ENCODE measurements around the gene LANCL2. TPM values are rescaled to one million over a fixed set of nuclear protein-coding genes. Genes with fewer than 3 reads are reported as not detected.

The LANCL2 gene
- total and polyA plus RNA-seq, 4 donors: 4.6 to 8.8 (median 7.1) TPM

DNA sequence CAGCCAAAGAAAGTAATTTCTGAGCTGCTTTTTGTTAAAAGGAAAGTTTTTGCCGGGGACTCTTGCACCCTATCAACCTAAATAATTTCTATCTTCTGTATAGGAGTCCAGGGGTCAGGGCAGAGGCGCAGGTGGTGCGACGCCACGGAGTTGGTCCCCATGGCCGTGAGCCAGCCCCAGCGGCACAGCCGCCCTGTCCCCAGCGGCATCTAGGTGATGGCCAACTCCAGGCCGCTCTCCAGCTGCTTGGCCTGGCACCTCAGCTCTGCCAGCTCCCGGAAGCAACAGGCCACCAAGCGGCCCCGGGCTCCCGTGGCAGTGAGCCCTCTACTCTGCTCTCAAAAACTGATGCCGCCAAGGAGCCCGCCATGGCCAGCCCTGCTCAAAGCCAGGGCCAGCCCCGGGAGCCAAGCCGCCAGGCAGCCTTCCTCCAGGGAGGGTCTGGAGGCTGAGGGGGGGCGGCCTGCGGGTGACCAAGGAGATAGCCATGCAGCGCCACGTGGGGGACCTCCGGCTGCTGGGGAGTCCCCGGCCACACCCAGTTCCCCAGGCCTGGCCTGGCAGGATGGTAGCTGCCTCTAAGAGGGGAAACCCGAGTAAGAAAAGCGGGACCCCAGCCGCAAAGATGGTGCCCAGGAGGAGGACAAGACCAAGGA is 22.8 kb upstream of the LANCL2 start:
- ATAC-seq (ENCODE audit: low FRiP score): no peak

DNA sequence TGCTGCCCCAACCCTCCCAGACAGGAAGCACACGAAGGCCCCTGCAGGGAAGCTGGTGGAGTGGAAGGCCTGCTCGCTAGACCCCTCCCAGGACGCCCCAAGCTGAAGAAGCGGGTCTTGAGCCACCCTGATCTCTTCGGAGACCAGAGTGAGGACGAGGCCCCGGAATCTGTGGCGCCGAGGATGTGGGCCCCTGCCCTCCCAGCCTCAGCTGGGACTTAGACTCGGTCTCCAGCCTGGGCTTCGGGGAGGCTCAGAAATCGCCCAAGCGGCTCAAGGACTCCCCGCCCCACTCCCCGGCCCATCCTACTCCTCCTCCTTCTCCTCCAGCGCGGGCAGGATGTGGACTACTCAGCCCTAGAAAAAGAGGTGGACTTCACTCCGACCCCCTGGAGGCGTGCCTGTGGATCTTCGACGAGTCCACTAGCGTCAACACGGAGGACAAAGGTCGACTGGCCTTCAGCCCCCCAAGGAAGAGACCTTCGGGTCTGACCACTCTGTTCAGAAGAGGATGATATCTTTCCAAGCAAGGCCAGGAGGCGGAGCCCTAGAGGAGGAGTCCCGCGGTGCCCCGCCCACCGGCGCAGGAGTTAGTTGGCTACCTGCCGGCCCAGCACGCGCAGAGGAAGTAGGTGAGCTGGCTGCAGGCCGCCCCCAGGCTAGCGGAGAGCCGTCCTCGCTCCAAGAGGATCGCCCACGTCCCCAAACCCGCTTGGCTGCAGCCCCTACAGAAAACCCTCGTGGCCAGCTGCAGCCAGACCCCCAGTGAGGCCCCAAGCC is 21.9 kb upstream of the LANCL2 start:
- Histone ChIP-seq H3K4me3 (ENCODE audit: low read length in 2 of 2) (no peak overlapping the region), H3K9me3 (ENCODE audit: control insufficient read depth, low read length) (no peaks in the 10 kb centered on the region), H3K4me1 (ENCODE audit: control insufficient read depth in 1 of 2, insufficient read depth in 2 of 2, low read length in 2 of 2) (no peaks in the 10 kb centered on the region), H3K27ac (ENCODE audit: low read depth in 1 of 2, low read length in 2 of 2) (no peak overlapping the region), H3K27me3 (ENCODE audit: control insufficient read depth in 1 of 2, insufficient read depth in 2 of 2, low read length in 1 of 2) (no peaks in the 10 kb centered on the region), H3K36me3 (ENCODE audit: control insufficient read depth in 1 of 2, insufficient read depth in 2 of 2, low read length in 1 of 2) (no peaks in the 10 kb centered on the region)
- ATAC-seq (ENCODE audit: low FRiP score) (no peak), DNase-seq (no peak)
- intact Hi-C loops (cut with DNase I): no loop called here
- 92% methylated on average over 37 to 42 of the region's 42 CpGs for WGBS, 2 donors

More for the DNA sequence above, 22.8 kb upstream of the LANCL2 start:
- intact Hi-C loops (cut with DNase I): no loop called here
- no peaks in the 10 kb centered on the region for H3K27me3 ChIP-seq (ENCODE audit: control insufficient read depth in 1 of 2, insufficient read depth in 2 of 2, low read length in 1 of 2)
- no peak for DNase-seq
- H3K36me3 ChIP-seq (ENCODE audit: control insufficient read depth in 1 of 2, insufficient read depth in 2 of 2, low read length in 1 of 2): no peaks in the 10 kb centered on the region
- WGBS, 2 donors: 93 to 99% methylated on average over 24 to 27 of the region's 27 CpGs
- H3K27ac ChIP-seq (ENCODE audit: low read depth in 1 of 2, low read length in 2 of 2): no peak overlapping the region
- no peaks in the 10 kb centered on the region for H3K4me1 ChIP-seq (ENCODE audit: control insufficient read depth in 1 of 2, insufficient read depth in 2 of 2, low read length in 2 of 2)
- H3K9me3 ChIP-seq (ENCODE audit: control insufficient read depth, low read length): peaks cover 2% of the 10 kb centered on the region
- no peak overlapping the region for H3K4me3 ChIP-seq (ENCODE audit: low read length in 2 of 2)

DNA sequence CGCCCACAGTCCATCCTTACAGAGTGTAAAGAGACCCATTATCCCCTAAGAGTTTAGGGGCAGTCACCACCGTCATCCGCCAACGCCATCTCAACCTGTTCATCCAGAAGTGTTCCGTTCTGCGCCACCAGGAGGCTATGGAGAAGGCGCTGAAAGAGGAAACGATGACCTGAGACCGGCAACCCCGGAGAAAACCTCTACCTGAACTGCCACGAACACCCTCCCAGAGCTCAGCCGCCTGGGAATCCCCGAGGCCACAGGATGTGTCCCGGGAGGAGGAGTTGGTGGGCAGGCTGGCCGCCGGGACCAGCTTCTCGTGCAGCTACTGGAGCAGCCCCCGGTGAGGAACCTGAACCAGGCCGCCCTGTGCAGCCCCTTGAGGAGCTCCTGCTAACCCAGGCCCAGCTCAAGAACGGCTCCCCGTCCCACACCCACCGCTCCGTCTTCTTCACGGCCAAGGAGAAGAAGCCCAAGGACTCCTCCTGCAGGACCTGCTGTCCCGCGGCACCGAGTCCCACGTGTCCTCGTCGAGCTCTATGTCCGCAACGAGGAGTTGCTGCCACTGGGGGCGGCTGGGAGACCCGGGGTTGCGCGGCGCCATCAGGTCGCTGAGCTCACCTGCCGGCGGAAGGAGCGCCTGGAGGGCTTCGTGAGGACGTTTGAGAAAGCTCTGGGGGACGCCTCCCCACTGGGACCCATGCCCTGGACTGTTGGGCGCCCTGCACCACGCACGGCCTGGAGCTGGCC is 21.1 kb upstream of the LANCL2 start:
- WGBS, 2 donors: 91% methylated on average over 47 of the region's 47 CpGs
- H3K4me3 ChIP-seq (ENCODE audit: low read length in 2 of 2): no peak overlapping the region
- H3K4me1 ChIP-seq (ENCODE audit: control insufficient read depth in 1 of 2, insufficient read depth in 2 of 2, low read length in 2 of 2): no peaks in the 10 kb centered on the region
- H3K27me3 ChIP-seq (ENCODE audit: control insufficient read depth in 1 of 2, insufficient read depth in 2 of 2, low read length in 1 of 2): no peaks in the 10 kb centered on the region
- intact Hi-C loops (cut with DNase I): no loop called here
- H3K36me3 ChIP-seq (ENCODE audit: control insufficient read depth in 1 of 2, insufficient read depth in 2 of 2, low read length in 1 of 2): no peaks in the 10 kb centered on the region
- no peaks in the 10 kb centered on the region for H3K9me3 ChIP-seq (ENCODE audit: control insufficient read depth, low read length)
- no peak overlapping the region for H3K27ac ChIP-seq (ENCODE audit: low read depth in 1 of 2, low read length in 2 of 2)
- no peak for DNase-seq
- ATAC-seq (ENCODE audit: low FRiP score): no peak

DNA sequence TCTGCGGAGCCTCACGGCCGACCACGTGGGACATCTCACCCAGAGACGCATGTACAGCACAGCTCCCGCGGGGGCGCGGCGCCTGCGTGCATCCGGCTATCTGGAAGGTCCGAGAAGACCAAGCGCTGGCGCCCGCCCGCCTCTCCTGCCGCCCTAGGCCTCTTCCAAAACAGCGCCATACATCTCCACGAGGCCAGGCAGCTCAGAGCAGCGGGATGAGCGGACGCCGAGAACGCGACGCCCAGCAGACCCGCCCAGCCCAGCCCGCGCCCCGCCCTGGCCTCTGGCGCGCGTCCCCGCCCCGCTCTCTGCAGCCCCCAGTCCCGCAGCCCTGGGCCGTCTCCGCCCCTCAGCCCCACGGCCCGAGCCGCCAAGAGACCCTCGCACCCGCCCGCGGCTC is 20.3 kb upstream of the LANCL2 start:
- intact Hi-C loops (cut with DNase I): no loop called here
- Histone ChIP-seq H3K27ac (ENCODE audit: low read depth in 1 of 2, low read length in 2 of 2) (no peak overlapping the region), H3K9me3 (ENCODE audit: control insufficient read depth, low read length) (no peaks in the 10 kb centered on the region), H3K4me3 (ENCODE audit: low read length in 2 of 2) (no peak overlapping the region), H3K4me1 (ENCODE audit: control insufficient read depth in 1 of 2, insufficient read depth in 2 of 2, low read length in 2 of 2) (no peaks in the 10 kb centered on the region), H3K27me3 (ENCODE audit: control insufficient read depth in 1 of 2, insufficient read depth in 2 of 2, low read length in 1 of 2) (no peaks in the 10 kb centered on the region), H3K36me3 (ENCODE audit: control insufficient read depth in 1 of 2, insufficient read depth in 2 of 2, low read length in 1 of 2) (no peaks in the 10 kb centered on the region)
- DNase-seq (no peak), ATAC-seq (ENCODE audit: low FRiP score) (no peak)
- 30 to 48% methylated on average over 45 to 46 of the region's 46 CpGs for WGBS, 2 donors

DNA sequence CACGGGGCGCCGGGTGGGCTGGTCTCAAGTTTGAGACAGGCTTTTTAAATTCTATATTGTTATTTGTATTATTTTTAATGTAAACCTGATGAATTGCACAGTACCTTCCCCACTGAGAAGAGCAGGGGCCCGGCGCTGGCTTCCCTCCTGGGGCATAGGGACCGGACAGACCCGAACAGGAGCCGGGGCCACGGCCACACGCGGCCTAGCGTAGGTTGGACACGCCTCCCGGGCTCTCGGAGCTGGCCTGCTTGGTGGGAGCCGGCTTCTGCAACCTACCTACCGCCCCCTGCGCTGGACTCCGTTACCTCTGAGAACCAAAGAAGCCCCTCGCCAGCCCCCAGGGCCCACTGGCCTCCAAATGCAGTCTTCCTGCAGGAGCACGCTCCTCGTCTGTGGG is 19.8 kb upstream of the LANCL2 start:
- ATAC-seq (ENCODE audit: low FRiP score) (no peak), DNase-seq (no peak)
- Histone ChIP-seq H3K36me3 (ENCODE audit: control insufficient read depth in 1 of 2, insufficient read depth in 2 of 2, low read length in 1 of 2) (no peaks in the 10 kb centered on the region), H3K9me3 (ENCODE audit: control insufficient read depth, low read length) (no peaks in the 10 kb centered on the region), H3K27me3 (ENCODE audit: control insufficient read depth in 1 of 2, insufficient read depth in 2 of 2, low read length in 1 of 2) (no peaks in the 10 kb centered on the region), H3K4me3 (ENCODE audit: low read length in 2 of 2) (no peak overlapping the region), H3K27ac (ENCODE audit: low read depth in 1 of 2, low read length in 2 of 2) (no peak overlapping the region), H3K4me1 (ENCODE audit: control insufficient read depth in 1 of 2, insufficient read depth in 2 of 2, low read length in 2 of 2) (no peaks in the 10 kb centered on the region)
- intact Hi-C loops (cut with DNase I): no loop called here
- WGBS, 2 donors: 63 to 78% methylated on average over 22 of the region's 22 CpGs

DNA sequence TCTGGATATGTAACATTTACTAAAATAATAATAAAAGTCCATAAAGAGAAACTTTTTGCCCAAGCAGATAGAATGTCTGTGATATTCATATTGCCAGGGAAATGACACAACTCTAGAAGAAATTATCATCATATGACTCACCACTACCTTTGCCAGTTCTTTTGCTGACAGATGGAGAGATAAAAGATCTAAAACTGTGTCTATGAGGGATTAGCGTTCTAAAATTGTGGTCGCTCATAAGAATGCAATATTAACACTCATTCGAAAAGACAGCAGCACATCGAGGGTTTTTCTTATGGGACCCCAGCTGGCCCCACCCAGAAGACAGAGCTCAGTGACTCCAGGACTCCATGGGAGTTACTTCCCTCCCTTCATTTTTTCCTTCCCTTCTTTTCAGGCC is 16.6 kb upstream of the LANCL2 start:
- no peaks in the 10 kb centered on the region for H3K27me3 ChIP-seq (ENCODE audit: control insufficient read depth in 1 of 2, insufficient read depth in 2 of 2, low read length in 1 of 2)
- H3K36me3 ChIP-seq (ENCODE audit: control insufficient read depth in 1 of 2, insufficient read depth in 2 of 2, low read length in 1 of 2): no peaks in the 10 kb centered on the region
- DNase-seq (no peak), ATAC-seq (ENCODE audit: low FRiP score) (no peak)
- H3K4me1 ChIP-seq (ENCODE audit: control insufficient read depth in 1 of 2, insufficient read depth in 2 of 2, low read length in 2 of 2): no peaks in the 10 kb centered on the region
- H3K27ac ChIP-seq (ENCODE audit: low read depth in 1 of 2, low read length in 2 of 2): no peak overlapping the region
- H3K9me3 ChIP-seq (ENCODE audit: control insufficient read depth, low read length): no peaks in the 10 kb centered on the region
- no peak overlapping the region for H3K4me3 ChIP-seq (ENCODE audit: low read length in 2 of 2)
- intact Hi-C loops (cut with DNase I): no loop called here
- WGBS, 2 donors: 54 to 67% methylated on average over 4 of the region's 4 CpGs

DNA sequence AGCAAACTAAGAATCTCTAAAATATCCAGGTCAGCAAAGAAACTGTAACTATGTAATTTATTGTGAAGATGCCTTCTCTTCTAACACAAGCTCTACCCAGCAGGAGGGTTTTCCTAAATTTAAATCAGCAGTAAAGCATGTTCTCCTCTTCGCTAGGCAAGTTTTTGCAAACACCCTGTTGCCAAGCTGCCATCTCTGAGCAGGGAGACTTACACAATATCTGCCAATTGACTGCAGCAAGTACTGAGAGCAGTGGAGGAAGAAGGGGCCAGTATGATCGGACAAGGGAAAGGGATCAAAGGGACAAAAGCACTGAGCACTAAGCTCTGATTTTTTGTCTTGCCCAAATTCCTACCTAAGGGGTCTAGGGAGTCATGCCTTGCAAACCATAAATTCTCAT is 16.0 kb upstream of the LANCL2 start:
- no peaks in the 10 kb centered on the region for H3K9me3 ChIP-seq (ENCODE audit: control insufficient read depth, low read length)
- no peak for DNase-seq
- no peaks in the 10 kb centered on the region for H3K4me1 ChIP-seq (ENCODE audit: control insufficient read depth in 1 of 2, insufficient read depth in 2 of 2, low read length in 2 of 2)
- H3K27me3 ChIP-seq (ENCODE audit: control insufficient read depth in 1 of 2, insufficient read depth in 2 of 2, low read length in 1 of 2): no peaks in the 10 kb centered on the region
- H3K27ac ChIP-seq (ENCODE audit: low read depth in 1 of 2, low read length in 2 of 2): no peak overlapping the region
- intact Hi-C loops (cut with DNase I): no loop called here
- no peak for ATAC-seq (ENCODE audit: low FRiP score)
- 48 to 58% methylated on average over 2 of the region's 2 CpGs for WGBS, 2 donors
- H3K4me3 ChIP-seq (ENCODE audit: low read length in 2 of 2): no peak overlapping the region
- no peaks in the 10 kb centered on the region for H3K36me3 ChIP-seq (ENCODE audit: control insufficient read depth in 1 of 2, insufficient read depth in 2 of 2, low read length in 1 of 2)

DNA sequence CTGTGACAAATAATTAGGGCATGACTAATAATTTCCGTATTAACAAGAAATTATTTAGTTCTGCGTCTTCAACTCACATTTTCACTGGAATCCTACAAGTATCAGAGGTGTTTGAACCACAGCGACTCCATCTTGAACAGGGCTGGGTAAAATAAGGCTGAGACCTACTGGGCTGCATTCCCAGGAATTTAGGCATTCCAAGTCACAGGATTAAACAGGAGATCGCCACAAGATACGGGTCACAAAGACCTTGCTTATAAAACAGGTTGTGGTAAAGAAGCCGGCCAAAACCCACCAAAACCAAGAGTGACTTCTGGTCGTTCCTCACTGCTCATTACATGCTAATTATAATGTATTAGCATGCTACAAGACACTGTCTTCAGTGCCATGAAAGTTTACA is 14.9 kb upstream of the LANCL2 start:
- DNase-seq: no peak
- WGBS, 2 donors: 70 to 72% methylated on average over 7 of the region's 7 CpGs
- intact Hi-C loops (cut with DNase I): no loop called here
- H3K36me3 ChIP-seq (ENCODE audit: control insufficient read depth in 1 of 2, insufficient read depth in 2 of 2, low read length in 1 of 2): no peaks in the 10 kb centered on the region
- H3K27me3 ChIP-seq (ENCODE audit: control insufficient read depth in 1 of 2, insufficient read depth in 2 of 2, low read length in 1 of 2): no peaks in the 10 kb centered on the region
- no peak for ATAC-seq (ENCODE audit: low FRiP score)
- H3K4me1 ChIP-seq (ENCODE audit: control insufficient read depth in 1 of 2, insufficient read depth in 2 of 2, low read length in 2 of 2): no peaks in the 10 kb centered on the region
- H3K4me3 ChIP-seq (ENCODE audit: low read length in 2 of 2): no peak overlapping the region
- H3K9me3 ChIP-seq (ENCODE audit: control insufficient read depth, low read length): no peaks in the 10 kb centered on the region
- no peak overlapping the region for H3K27ac ChIP-seq (ENCODE audit: low read depth in 1 of 2, low read length in 2 of 2)

All from aorta (tissue), 5 donors.